H1 (cell line): ENCODE data around the gene ASF1B.

Experiments
- CTCF ChIP-seq, 3 experiments: IDR thresholded peaks; 1 replicate in 2 of 3; 2 replicates in 1 of 3; pipeline versions ENCODE4 v1.5.1 to v1.6.1; 2011; ENCODE audit warnings: low read length in 3 of 3, mild to moderate bottlenecking in 3 of 3, inconsistent platforms in 2 of 3, low read depth in 1 of 3, moderate library complexity in 1 of 3; ENCODE audit not compliant: insufficient read depth in 1 of 3; ENCODE audit errors: control extremely low read depth in 1 of 3
- RNF2 ChIP-seq: fragments of 200-900, 300-1000 bp; sonication (generic); IDR thresholded peaks from 2 replicates; pipeline ENCODE4 v1.7.1; 2016; ENCODE audit warnings: borderline replicate concordance, low read depth, mild to moderate bottlenecking, antibody characterized with exemption, low read length; ENCODE audit not compliant: poor library complexity, severe bottlenecking; ENCODE audit errors: missing control alignments

- TF ChIP-seq RNF2 (no peak), CTCF (IDR thresholded peaks at IDR 0.05; ENCODE audit: control extremely low read depth in 1 of 3, insufficient read depth in 1 of 3, low read depth in 1 of 3, low read length in 3 of 3) (no peak)
Observed at GRCh38 chr19:14156122-14156521, 19.7 kb upstream of the ASF1B start.
